Measurements from ENCODE around the gene NOS3.
"Not testable (repeated sequence)": the region's sequence is repeated elsewhere in the genome, so short reads cannot be mapped to it uniquely, and the experiment has no call there.

Gene NOS3

GRCh38 chr7:151038951-151039849 is 48.4 kb downstream of the NOS3 start:
- no peak for DNase-seq (ENCODE audit: low read depth)

GRCh38 chr7:151039850-151040548 is 49.2 kb downstream of the NOS3 start:
- no peak for DNase-seq (ENCODE audit: low read depth)

DNA sequence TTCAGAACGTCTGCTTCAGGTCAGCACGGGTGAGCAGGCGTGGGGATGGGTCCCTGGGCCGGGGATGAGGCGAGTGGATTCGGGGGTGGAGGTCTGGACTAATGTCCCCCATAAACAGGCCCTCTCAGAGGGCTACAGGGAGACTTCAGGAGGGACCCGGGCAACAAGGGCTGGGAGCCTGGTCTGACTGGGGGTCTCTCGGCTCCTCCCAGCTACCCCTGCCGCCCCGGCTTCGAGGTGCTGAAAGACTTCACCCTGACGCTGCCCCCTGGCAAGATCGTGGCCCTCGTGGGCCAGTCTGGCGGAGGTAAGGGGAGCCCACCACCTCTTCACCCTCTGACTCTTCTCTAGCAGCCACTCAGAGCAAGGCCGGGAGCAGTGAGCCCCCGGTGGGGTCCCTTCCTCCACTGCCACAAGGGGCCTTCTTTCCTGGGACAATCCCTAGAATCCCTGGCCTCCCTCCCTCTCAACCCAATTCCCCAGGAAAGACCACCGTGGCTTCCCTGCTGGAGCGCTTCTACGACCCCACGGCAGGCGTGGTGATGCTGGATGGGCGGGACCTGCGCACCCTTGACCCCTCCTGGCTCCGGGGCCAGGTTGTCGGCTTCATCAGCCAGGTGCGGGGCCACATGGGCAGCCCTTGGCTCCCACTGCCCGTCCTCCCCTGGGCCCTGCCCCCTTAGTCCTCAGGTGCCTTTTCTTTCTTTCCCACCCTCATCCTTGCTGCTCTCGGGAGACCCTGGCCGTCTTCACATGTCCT is 50.0 kb downstream of the NOS3 start:
- DNase-seq (ENCODE audit: low read depth), result no peak

DNA sequence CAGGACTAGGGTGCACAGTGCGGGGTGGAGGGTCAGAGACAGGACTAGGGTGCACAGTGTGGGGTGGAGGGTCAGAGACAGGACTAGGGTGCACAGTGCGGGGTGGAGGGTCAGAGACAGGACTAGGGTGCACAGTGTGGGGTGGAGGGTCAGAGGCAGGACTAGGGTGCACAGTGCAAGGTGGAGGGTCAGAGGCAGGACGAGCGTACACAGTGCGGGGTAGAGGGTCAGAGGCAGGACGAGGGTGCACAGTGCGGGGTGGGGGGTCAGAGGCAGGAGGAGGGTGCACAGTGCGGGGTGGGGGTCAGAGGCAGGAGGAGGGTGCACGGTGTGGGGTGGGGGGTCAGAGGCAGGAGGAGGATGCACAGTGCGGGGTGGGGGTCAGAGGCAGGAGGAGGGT is 52.6 kb downstream of the NOS3 start:
- not testable (repeated sequence) for DNase-seq (ENCODE audit: low read depth)

DNA sequence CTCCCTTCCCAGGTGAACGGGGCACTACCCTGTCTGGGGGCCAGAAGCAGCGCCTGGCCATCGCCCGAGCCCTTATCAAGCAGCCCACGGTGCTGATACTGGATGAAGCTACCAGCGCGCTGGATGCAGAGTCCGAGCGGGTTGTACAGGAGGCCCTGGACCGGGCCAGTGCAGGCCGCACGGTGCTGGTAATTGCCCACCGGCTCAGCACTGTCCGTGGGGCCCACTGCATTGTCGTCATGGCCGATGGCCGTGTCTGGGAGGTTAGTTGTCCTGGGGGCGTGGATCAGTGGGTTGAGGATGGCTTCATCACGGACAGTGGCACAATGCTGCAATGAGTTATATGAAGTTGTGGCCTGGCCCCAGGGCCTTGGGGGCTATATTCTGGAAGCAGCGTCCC is 53.1 kb downstream of the NOS3 start:
- DNase-seq (ENCODE audit: low read depth), result no peak

DNA sequence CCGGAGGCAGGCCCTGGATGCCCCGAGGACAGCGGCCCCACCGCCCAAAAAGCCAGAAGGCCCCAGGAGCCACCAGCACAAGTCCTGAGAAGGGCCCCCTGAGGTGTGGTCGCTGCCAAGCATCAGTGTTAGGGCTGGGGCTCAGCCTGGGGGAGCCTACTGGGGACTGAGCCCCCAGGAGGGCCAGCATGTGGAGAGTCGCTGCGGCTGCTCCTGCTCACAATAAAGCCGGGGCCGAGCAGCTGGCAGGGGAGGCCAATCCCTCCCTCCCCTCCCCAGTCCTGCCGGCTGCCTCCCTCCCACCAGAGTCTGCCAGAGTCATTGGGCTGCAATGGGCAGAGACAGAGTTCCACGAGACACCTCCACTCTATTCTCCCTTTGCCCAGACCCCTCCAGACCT is 54.4 kb downstream of the NOS3 start:
- no peak for DNase-seq (ENCODE audit: low read depth)

DNA sequence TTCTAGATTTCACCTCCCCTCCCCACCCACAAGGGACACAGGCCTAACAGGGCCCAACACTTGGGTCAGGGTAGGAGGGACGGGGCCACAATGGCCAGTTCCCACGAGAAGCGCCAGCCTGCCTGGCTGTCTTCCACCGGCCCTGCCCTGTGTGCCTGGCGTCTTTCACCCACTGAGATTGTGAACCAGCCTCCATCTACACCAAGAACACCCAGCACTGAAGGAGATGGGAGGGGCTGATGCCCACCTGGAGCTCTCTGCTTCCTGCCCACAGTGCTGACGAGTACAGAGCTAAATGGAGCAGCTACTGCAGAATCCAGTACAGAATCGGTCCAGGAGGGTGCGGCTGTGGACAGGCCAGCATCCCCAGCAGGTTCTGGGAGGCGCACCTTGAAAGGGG is 55.1 kb downstream of the NOS3 start:
- no peak for DNase-seq (ENCODE audit: low read depth)

DNA sequence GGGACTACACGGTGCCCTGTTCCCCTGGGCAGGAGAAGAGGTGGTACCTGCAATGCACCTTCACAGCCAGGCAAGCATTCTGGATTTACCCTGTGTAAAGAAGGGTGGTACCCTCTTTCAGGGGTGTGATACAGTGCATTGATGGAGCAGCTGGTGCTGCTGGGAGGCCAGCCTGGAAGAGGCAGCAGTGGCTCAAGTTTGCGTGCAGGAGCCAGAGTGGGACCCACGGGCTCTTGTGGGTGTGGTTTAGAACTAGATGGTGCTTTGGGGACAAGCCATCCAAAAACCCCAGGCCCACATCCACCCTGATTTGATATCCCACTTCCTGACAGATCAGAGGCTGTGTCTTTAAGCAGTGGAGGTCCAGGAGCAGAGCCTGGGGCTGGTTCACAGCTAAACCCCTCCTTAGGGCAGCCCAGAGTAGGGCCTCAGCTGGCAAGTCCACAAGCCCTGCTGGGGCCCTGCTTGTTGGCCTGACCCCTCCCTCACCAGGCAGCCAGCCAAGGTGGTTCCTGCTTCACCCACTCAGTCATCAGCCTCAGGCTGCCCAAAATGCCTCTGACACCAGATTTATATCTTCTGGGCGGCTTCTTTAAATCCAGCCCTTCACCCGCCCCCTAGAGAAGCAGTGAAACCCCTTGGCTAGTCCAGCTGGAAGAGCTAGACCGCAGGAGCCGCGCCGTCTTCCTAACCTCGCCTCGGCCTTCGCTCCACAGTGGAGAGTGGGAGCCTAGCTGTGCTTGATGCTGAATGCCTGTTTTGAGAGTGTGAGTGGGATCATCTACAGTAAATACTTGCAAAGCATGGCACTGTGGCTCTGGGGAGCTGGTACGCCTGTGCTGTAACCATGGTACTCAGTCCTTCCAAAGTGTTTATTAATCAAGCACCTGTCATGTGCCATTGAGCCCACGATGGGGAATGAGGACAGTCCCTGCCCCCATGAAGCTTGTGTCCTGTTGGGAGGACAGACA is 56.1 kb downstream of the NOS3 start:
- no peak for DNase-seq (ENCODE audit: low read depth)

DNA sequence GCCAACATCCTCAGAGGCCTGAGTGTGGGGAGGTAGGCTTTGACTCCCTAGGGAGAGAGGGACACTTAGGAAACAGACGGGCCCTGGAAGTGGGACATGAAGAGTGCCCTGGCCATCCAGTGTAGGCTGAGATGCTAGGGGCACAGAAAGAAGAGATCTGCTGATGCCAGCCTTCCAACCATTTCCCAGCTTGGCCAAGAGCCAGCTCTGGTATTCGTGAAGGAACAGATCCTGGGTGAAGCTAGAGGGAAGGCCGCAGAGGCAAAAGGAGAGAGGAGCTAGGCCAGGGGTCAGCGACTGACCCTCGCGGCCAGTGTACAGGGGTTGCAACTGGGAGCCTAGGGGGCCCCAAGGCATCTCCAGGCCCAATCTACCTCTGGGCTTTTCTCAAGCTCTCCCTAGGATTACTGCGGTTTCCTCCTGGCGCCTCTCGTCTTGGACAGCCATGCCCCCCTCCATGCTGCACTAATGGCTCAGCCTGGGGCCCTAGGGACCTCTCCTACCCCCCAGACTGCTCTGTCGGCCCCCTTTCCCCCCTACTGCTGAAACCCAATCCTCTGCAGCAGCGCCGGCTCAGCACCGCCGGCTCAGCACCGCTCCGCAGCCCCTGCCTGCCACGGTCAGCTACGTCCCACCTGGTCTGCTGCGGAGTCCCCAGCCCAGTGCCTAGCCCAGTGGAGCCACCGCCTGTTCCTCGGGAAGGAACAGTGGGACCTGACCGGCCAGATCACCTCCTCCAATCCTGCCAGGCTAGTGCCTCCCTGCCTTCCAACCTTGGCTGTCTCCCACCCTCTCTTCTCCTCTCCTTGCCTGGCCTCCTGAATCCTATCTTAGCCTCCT is 57.4 kb downstream of the NOS3 start, which contains the start of gene ASIC3:
Gene ASIC3 (plus strand): TSS at position 556 of the 840 bp plus-strand sequence. CDS start 355 bp downstream, outside the sequence.
- no peak for DNase-seq (ENCODE audit: low read depth)

GRCh38 chr7:151048911-151049463 is 58.2 kb downstream of the NOS3 start:
- no peak for DNase-seq (ENCODE audit: low read depth)

DNA sequence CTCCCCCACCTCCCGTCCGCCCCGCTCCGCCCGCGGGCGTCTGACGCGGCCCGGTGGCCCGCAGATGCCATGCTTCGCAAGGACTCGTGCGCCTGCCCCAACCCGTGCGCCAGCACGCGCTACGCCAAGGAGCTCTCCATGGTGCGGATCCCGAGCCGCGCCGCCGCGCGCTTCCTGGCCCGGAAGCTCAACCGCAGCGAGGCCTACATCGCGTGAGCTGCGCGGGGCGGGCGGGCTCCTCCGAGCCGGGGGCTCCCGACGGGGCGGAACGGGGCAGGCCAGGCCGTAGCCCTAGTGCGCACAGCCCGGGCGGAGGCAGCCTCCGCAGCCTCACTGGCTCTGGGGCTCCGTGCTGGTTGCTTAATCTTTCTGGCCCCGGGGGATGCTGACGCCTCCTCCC is 60.3 kb downstream of the NOS3 start:
- peak; percentile 49 for DNase-seq (ENCODE audit: low read depth)

DNA sequence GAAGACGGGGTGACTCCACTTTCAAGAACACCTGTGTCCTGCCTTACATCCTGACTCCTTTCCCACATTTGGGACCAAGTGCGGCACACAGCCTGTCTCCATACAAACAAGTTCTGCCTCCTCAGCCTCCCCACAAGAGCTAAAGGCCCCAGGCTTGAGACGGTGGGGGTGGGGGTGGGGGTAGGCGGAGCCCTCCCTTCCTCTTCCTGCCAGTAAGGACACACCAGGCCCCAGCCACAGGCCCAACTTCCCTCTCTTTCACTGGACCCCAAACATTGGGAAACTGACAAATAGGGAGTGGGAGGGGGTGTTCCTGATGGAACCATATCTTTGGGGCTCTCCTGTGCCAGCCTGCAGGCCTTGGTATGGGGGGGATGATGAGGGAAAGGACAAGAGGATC is 62.3 kb downstream of the NOS3 start:
- DNase-seq (ENCODE audit: low read depth), result no peak

- DNase-seq (ENCODE audit: low read depth), result no peak
These were observed 62.9 kb downstream of the NOS3 start for GRCh38 chr7:151053751-151054150.

DNA sequence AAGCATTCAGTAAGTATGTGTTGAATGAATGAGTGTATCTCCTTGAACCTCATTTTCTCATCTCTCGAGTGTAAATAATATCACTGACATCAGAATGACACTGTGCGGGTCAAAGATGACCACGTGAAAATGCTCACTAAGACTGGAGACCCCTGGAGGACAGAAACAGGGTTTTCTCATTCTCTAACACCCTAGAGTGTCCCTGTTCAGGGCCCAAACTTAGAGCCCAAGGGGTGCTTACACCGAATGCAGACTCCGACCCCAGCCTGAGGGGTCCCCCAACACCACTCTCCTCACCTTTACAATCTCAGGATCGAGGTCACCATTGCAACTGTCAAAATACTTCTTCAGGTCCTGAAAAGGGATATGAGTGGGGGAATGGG is 65.5 kb downstream of the NOS3 start:
- DNase-seq (ENCODE audit: low read depth), result no peak

DNA sequence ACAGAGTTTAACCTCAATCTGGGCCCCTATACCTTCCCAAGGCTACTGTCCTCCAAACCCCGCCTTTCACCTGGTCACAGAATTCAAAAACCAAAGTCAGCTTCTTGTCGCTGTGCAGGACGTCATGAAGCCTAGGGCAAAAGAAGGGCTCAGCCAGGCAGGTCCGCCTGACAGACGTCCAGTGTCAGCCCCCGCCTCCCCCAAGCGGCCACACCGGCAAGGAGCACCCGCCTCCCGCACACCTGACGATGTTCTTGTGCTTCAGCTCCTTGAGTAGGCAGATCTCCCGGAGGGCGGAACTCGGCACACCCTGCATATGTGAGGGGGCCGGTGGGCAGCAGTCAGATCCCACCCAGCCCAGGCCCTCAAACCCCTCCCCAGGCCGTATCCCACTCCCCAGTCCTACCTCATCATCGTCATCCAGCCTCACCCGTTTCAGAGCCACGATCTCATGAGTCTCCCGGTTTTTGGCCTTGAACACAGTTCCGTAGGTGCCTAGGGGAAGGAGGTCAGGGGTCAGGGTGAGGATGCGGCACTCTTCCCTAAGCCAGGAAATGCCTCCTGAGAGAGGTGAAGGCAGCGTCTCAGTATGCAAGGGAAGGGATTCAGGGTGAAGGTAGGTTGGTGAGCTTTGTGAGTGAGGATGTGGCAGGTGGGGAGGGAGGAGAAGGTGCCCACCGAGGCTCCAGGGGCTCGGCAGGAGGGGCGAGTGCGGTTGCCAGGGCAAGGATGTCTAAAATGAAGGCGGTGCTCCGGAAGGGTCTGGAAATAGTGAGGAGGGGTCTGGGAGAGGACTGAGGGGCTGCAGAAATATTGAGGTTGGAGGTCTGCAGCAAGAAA is 66.1 kb downstream of the NOS3 start:
- DNase-seq (ENCODE audit: low read depth), result no peak

GRCh38 chr7:151057506-151057988 is 66.7 kb downstream of the NOS3 start, which contains the start of gene CDK5:
CDK5 (minus strand) TSS chr7:151057897; CDS start chr7:151057848, 49 bp downstream.
- no peak for DNase-seq (ENCODE audit: low read depth)

DNA sequence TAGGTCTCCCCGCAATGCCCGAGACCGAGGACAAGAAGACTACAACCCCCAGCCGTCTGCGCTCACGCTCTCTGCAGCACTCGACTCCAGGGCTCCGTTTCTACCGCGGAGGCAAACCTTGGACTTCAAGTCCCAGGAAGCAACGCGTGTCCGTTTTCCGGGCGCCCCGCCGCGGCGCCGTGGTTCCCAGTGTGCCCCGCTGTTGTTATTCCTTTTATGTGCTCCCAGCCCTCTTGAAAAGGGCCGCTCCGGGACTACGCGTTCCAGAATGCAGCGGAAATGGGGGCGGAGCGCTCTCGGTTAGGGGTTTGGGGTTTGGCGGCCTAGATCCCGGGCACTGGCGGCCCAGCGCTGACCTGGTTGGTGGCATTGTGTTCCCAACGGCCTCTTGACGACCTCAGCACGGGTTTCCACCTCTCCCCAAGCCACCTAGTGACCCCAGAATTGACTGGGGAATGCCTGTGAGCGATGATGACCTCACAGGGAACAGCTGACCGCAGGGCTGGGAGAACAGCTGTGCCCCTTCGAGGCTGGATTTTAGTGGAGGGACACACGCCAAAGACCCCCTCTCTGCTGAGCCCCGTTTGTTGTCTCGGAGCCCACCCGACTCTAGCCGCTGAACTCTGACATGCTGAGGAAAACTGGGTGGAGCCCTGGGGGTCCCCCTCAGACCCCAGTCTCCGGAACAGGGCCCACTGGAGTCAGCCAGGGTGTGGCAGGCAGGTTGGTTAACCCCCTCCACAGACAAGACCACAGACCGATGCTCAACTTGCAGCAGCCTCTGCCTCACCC is 67.4 kb downstream of the NOS3 start:
- DNase-seq (ENCODE audit: low read depth), result peak; percentile 97

- no peak for DNase-seq (ENCODE audit: low read depth)
These were observed 68.1 kb downstream of the NOS3 start for GRCh38 chr7:151058781-151059366.
